Natural killer cell (primary cell): ENCODE measurements around the gene PAK5. TPM values are rescaled to one million over a fixed set of nuclear protein-coding genes. Genes with fewer than 3 reads are reported as not detected.

Experiments
- ATAC-seq, 3 donors: fragments of 150-1000 bp in 2 of 3; fragments of 200-7000 bp in 1 of 3; cut with Tn5 transposase; 1 replicate in 1 of 3; 2 replicates in 2 of 3; pipeline ENCODE4 v1.10.0; 2021; ENCODE audit warnings: mild to moderate bottlenecking in 2 of 3, moderate library complexity in 2 of 3
- DNase-seq, 2 donors: peaks; one replicate each; pipeline versions ENCODE4 v3.0.0 to v3.0.0-alpha.2; 2013 to 2021; ENCODE audit warnings: mixed read lengths in 1 of 2
- H3K27ac ChIP-seq: one replicate; pipeline ENCODE4 v1.5.1; 2013; ENCODE audit warnings: mild to moderate bottlenecking, low read length
- H3K27me3 ChIP-seq: one replicate; pipeline ENCODE4 v1.6.1; 2013; ENCODE audit warnings: low read length; ENCODE audit not compliant: control insufficient read depth, insufficient read depth
- H3K36me3 ChIP-seq: one replicate; pipeline ENCODE4 v1.6.1; 2013; ENCODE audit warnings: low read length; ENCODE audit not compliant: control insufficient read depth, insufficient read depth
- H3K4me1 ChIP-seq: one replicate; pipeline ENCODE4 v1.6.1; 2013; ENCODE audit warnings: low read length; ENCODE audit not compliant: control insufficient read depth, insufficient read depth
- H3K4me3 ChIP-seq: one replicate; pipeline ENCODE4 v1.5.1; 2013; ENCODE audit warnings: low read length
- H3K9me3 ChIP-seq: one replicate; pipeline ENCODE4 v1.6.1; 2013; ENCODE audit warnings: low read length; ENCODE audit not compliant: control insufficient read depth, insufficient read depth
- H3K27ac Mint-ChIP-seq, 2 donors: one replicate each; pipeline ENCODE4 v1.8.0; 2022; ENCODE audit warnings: mild to moderate bottlenecking in 2 of 2, mixed read lengths in 2 of 2, moderate library complexity in 1 of 2
- H3K27me3 Mint-ChIP-seq, 2 donors: one replicate each; pipeline ENCODE4 v1.8.0; 2022; ENCODE audit warnings: low read depth in 2 of 2, mixed read lengths in 2 of 2
- H3K36me3 Mint-ChIP-seq: one replicate; pipeline ENCODE4 v1.8.0; 2022; ENCODE audit warnings: mixed read lengths
- H3K4me1 Mint-ChIP-seq, 2 donors: one replicate each; pipeline ENCODE4 v1.8.0; 2022; ENCODE audit warnings: mixed read lengths in 2 of 2
- H3K4me3 Mint-ChIP-seq: one replicate; pipeline ENCODE4 v1.8.0; 2022; ENCODE audit warnings: mild to moderate bottlenecking, moderate library complexity, mixed read lengths
- H3K9me3 Mint-ChIP-seq, 2 donors: one replicate each; pipeline ENCODE4 v1.8.0; 2022; ENCODE audit warnings: mixed read lengths in 2 of 2
- WGBS: methylation state at CpG from one replicate; pipeline ENCODE4 v1.1.7; 2013; ENCODE audit warnings: missing lambda C conversion rate; ENCODE audit not compliant: insufficient coverage; 5-methylcytosine and 5-hydroxymethylcytosine counted together
- intact Hi-C: fragments of 100-400 bp; cut with micrococcal nuclease; formaldehyde crosslinking; loops from one replicate; pipeline ENCODE4 v1.14.2; 2022
- total RNA-seq, 4 donors: library from RNA; stranded (reverse); fragments of 120-200 nt in 1 of 4; gene quantifications; one replicate each; pipeline versions ENCODE4 v1.2.3 to v1.2.4, GENCODE V29; 2013 to 2022
- TF ChIP-seq, protein P1 (sequence below): fragments of 200-600 bp; IDR thresholded peaks from one replicate; pipeline ENCODE4 v1.8.0; 2022; ENCODE audit warnings: antibody characterized with exemption

The PAK5 gene
- total RNA-seq, 3 donors from 2014 or later (not counting 1 experiment from before 2014, with no cell fraction given) = not detected

DNA sequence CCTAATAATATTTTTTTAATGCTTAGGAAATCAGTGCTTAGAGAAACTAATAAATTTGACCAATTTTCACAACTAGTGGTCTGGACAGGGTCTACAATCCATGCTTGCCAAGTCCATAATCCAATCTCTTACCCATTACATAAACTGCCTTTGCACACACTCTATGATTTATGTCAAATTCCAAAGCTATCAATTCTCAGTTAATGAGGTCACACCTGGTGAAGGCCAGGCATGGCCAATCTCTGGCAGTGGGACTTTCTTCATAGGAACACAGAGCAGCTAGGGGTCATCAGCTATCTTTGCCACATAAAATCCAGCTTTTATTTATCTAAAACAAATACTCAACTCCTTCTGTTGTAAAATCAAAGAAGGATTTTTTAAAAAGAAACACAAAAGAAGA, 21.2 kb downstream of the PAK5 start:
- H3K4me1 Mint-ChIP-seq = no peaks in the 10 kb centered on the region
- H3K4me3 ChIP-seq = no peak overlapping the region
- ATAC-seq = no peak
- no peak overlapping the region for H3K4me3 Mint-ChIP-seq
- no peak overlapping the region for H3K27ac Mint-ChIP-seq
- no peaks in the 10 kb centered on the region for H3K36me3 Mint-ChIP-seq
- intact Hi-C loops = no loop called here
- TF ChIP-seq, protein P1, sequence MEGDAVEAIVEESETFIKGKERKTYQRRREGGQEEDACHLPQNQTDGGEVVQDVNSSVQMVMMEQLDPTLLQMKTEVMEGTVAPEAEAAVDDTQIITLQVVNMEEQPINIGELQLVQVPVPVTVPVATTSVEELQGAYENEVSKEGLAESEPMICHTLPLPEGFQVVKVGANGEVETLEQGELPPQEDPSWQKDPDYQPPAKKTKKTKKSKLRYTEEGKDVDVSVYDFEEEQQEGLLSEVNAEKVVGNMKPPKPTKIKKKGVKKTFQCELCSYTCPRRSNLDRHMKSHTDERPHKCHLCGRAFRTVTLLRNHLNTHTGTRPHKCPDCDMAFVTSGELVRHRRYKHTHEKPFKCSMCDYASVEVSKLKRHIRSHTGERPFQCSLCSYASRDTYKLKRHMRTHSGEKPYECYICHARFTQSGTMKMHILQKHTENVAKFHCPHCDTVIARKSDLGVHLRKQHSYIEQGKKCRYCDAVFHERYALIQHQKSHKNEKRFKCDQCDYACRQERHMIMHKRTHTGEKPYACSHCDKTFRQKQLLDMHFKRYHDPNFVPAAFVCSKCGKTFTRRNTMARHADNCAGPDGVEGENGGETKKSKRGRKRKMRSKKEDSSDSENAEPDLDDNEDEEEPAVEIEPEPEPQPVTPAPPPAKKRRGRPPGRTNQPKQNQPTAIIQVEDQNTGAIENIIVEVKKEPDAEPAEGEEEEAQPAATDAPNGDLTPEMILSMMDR = no peak
- H3K27me3 ChIP-seq = no peaks in the 10 kb centered on the region
- no peaks in the 10 kb centered on the region for H3K36me3 ChIP-seq
- peaks cover 4 to 9% of the 10 kb centered on the region in 2 donors for H3K9me3 Mint-ChIP-seq
- no peaks in the 10 kb centered on the region for H3K27me3 Mint-ChIP-seq
- H3K9me3 ChIP-seq = no peaks in the 10 kb centered on the region
- no peaks in the 10 kb centered on the region for H3K4me1 ChIP-seq
- no peak for DNase-seq
- H3K27ac ChIP-seq = no peak overlapping the region

- Histone ChIP-seq H3K36me3 (no peaks in the 10 kb centered on the region), H3K27me3 (no peaks in the 10 kb centered on the region), H3K9me3 (no peaks in the 10 kb centered on the region), H3K4me3 (no peak overlapping the region), H3K27ac (no peak overlapping the region), H3K4me1 (no peaks in the 10 kb centered on the region)
- DNase-seq = no peak
- Mint-ChIP-seq H3K27me3 (no peaks in the 10 kb centered on the region), H3K27ac (no peak overlapping the region), H3K4me3 (no peak overlapping the region), H3K9me3 (peaks cover 0 to 5% of the 10 kb centered on the region in 2 donors), H3K36me3 (no peaks in the 10 kb centered on the region), H3K4me1 (no peaks in the 10 kb centered on the region)
- no peak for ATAC-seq
- TF ChIP-seq, protein P1 = no peak
- intact Hi-C loops = no loop called here
Observed at GRCh38 chr20:9815632-9816031, 23.2 kb downstream of the PAK5 start.

GRCh38 chr20:9810738-9811137, 28.1 kb downstream of the PAK5 start:
- H3K4me1 Mint-ChIP-seq = no peaks in the 10 kb centered on the region
- no peak for ATAC-seq
- no peaks in the 10 kb centered on the region for H3K27me3 ChIP-seq
- WGBS = 56% methylated on average over 1 of the region's 1 CpG
- H3K36me3 ChIP-seq = no peaks in the 10 kb centered on the region
- no peak overlapping the region for H3K4me3 Mint-ChIP-seq
- no peaks in the 10 kb centered on the region for H3K27me3 Mint-ChIP-seq
- no peaks in the 10 kb centered on the region for H3K4me1 ChIP-seq
- peaks cover 3 to 6% of the 10 kb centered on the region in 2 donors for H3K9me3 Mint-ChIP-seq
- TF ChIP-seq, protein P1 = no peak
- no peak overlapping the region for H3K27ac Mint-ChIP-seq
- H3K27ac ChIP-seq = no peak overlapping the region
- no peak overlapping the region for H3K4me3 ChIP-seq
- DNase-seq = no peak
- H3K9me3 ChIP-seq = no peaks in the 10 kb centered on the region
- intact Hi-C loops = no loop called here
- H3K36me3 Mint-ChIP-seq = no peaks in the 10 kb centered on the region

DNA sequence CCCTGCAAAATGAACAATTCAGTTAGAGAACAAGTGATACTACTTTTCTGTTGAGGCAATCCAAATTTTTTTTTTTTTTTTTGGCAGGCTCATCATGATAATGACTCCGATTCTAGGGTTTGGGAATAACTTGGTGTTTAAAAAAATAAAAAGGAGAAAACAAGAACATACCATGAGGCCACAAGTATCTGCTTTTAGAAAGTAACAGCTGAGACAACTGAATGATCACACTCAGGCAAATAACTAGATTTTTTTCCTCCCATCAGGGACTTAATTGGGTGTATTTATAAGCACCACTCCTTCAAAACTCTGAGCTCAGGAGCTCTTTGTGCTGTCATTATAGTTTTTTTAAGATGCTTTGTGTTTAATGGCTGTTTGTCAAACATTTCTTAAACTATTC, 29.6 kb downstream of the PAK5 start:
- TF ChIP-seq, protein P1 = no peak
- no peaks in the 10 kb centered on the region for H3K36me3 Mint-ChIP-seq
- H3K27ac Mint-ChIP-seq = no peak overlapping the region
- H3K27ac ChIP-seq = no peak overlapping the region
- H3K4me1 Mint-ChIP-seq = no peaks in the 10 kb centered on the region
- intact Hi-C loops = no loop called here
- peaks cover 3 to 7% of the 10 kb centered on the region in 2 donors for H3K9me3 Mint-ChIP-seq
- no CpG with 5 or more reads among the region's 1 CpG for WGBS
- H3K9me3 ChIP-seq = no peaks in the 10 kb centered on the region
- H3K36me3 ChIP-seq = no peaks in the 10 kb centered on the region
- H3K4me1 ChIP-seq = no peaks in the 10 kb centered on the region
- DNase-seq (no peak), ATAC-seq (no peak)
- no peak overlapping the region for H3K4me3 Mint-ChIP-seq
- no peaks in the 10 kb centered on the region for H3K27me3 ChIP-seq
- no peak overlapping the region for H3K4me3 ChIP-seq
- no peaks in the 10 kb centered on the region for H3K27me3 Mint-ChIP-seq
